Aorta (tissue), 5 donors: Measurements from ENCODE around the gene CILP2. TPM values are rescaled to one million over a fixed set of nuclear protein-coding genes. Genes with fewer than 3 reads are reported as not detected.

Source experiments
- ATAC-seq: fragments of 200-7000 bp; cut with Tn5 transposase; one replicate; pipeline ENCODE4 v1.9.1; 2022; ENCODE audit warnings: moderate library complexity; ENCODE audit not compliant: low FRiP score
- DNase-seq, 2 donors: peaks; one replicate each; pipeline ENCODE4 v3.0.0-alpha.2; 2020
- H3K27ac ChIP-seq, 2 donors: one replicate each; pipeline ENCODE4 v1.5.1; 2013; ENCODE audit warnings: low read length in 2 of 2, mild to moderate bottlenecking in 2 of 2, moderate library complexity in 2 of 2, control low read depth in 1 of 2, inconsistent platforms in 1 of 2, low read depth in 1 of 2
- H3K27me3 ChIP-seq, 2 donors: one replicate each; pipeline ENCODE4 v1.6.1; 2013; ENCODE audit warnings: control low read depth in 1 of 2, low read length in 1 of 2, mild to moderate bottlenecking in 1 of 2, moderate library complexity in 1 of 2; ENCODE audit not compliant: insufficient read depth in 2 of 2, control insufficient read depth in 1 of 2
- H3K36me3 ChIP-seq, 2 donors: one replicate each; pipeline ENCODE4 v1.6.1; 2013; ENCODE audit warnings: control low read depth in 1 of 2, low read length in 1 of 2, mild to moderate bottlenecking in 1 of 2; ENCODE audit not compliant: insufficient read depth in 2 of 2, control insufficient read depth in 1 of 2
- H3K4me1 ChIP-seq, 2 donors: one replicate each; pipeline ENCODE4 v1.6.1; 2013; ENCODE audit warnings: low read length in 2 of 2, control low read depth in 1 of 2, mild to moderate bottlenecking in 1 of 2, moderate library complexity in 1 of 2; ENCODE audit not compliant: insufficient read depth in 2 of 2, control insufficient read depth in 1 of 2
- H3K4me3 ChIP-seq, 2 donors: one replicate each; pipeline ENCODE4 v1.5.1; 2013; ENCODE audit warnings: low read length in 2 of 2, control low read depth in 1 of 2, mild to moderate bottlenecking in 1 of 2
- H3K9me3 ChIP-seq: one replicate; pipeline ENCODE4 v1.6.1; 2013; ENCODE audit warnings: mild to moderate bottlenecking, low read length; ENCODE audit not compliant: control insufficient read depth
- WGBS, 2 donors: extraction: QIAGEN DNeasy Blood & Tissue Kit; methylation state at CpG; one replicate each; pipeline ENCODE4 v1.1.7; 2013; 5-methylcytosine and 5-hydroxymethylcytosine counted together
- intact Hi-C, 2 donors: fragments of 100-400 bp; cut with DNase I; formaldehyde crosslinking; loops; one replicate each; pipeline versions ENCODE4 v1.14.2 to v1.15.0; 2022
- polyA plus RNA-seq, 2 donors: library from polyadenylated mRNA; stranded (reverse); fragments of 200-250 nt; gene quantifications; one replicate each; pipeline ENCODE4 v1.2.3, GENCODE V29; 2013
- total RNA-seq, 2 donors: library from RNA; stranded (reverse); fragmentation: NEBNext Ultra II Directional; extraction: Animal tissue kit (Norgen Biotek cat#: 25700); gene quantifications; one replicate each; pipeline ENCODE4 v1.2.1, GENCODE V29; 2021
- donor health status: healthy with polysubstance abuse.
- donor health status: Bipolar disorder and iron deficiency.
- donor health status: DM: no; HTN: no; CAD: no.
- donor health status: DM: no; HTN: no; CAD: no.
- donor health status: DM: yes; HTN: yes; CAD: no.

Gene CILP2
- total and polyA plus RNA-seq, 4 donors: 0.13 to 4.2 (median 0.36) TPM; not detected in 1

DNA sequence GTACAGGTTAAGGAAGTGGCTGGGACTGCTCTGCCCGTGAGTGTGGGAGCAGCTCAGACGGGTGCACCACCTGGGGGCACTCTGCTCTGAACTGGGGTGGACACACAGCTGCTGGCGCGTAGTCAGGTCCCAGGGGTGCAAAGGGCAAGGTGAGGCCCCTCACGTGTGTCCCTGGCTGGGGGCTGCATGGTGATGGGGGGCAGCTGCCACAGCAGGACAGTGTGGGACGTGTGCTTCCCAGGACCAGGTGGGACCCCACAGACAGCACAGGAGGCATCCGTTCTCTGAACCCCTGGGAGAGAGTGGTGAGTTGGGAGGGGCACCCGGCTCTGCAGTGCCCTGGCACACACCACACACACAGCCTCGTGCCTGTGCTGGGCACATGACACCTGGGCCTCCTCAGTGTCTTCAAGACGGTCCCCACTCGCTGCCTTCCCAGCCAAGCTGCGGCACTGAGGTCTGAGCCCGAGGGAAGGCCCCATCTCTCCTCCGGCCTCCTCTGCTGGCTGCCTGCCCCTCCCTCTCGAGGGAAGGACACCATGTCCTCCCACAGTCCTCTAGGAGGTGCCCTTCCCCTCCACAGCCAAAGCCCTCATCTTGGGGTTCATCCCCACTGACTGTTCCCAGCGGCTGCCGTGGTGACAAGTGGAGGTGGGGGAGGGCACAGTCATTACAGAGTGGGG lies 24.7 kb downstream of the CILP2 start:
- DNase-seq (no peak), ATAC-seq (peak; percentile 19)
- H3K4me1 ChIP-seq: no peaks in the 10 kb centered on the region
- H3K9me3 ChIP-seq: no peaks in the 10 kb centered on the region
- no peaks in the 10 kb centered on the region for H3K36me3 ChIP-seq
- H3K27me3 ChIP-seq: no peaks in the 10 kb centered on the region
- 78 to 83% methylated on average over 17 of the region's 17 CpGs for WGBS, 2 donors
- intact Hi-C loops: no loop called here
- H3K27ac ChIP-seq: no peak overlapping the region
- H3K4me3 ChIP-seq: no peak overlapping the region

GRCh38 chr19:19563348-19563848 lies 25.3 kb downstream of the CILP2 start:
- Histone ChIP-seq H3K4me1 (no peaks in the 10 kb centered on the region), H3K4me3 (no peak overlapping the region), H3K27ac (no peak overlapping the region), H3K36me3 (no peaks in the 10 kb centered on the region), H3K27me3 (no peaks in the 10 kb centered on the region), H3K9me3 (no peaks in the 10 kb centered on the region)
- DNase-seq: no peak
- intact Hi-C loops: no loop called here
- WGBS, 2 donors: 91% methylated on average over 15 to 17 of the region's 17 CpGs
- no peak for ATAC-seq

DNA sequence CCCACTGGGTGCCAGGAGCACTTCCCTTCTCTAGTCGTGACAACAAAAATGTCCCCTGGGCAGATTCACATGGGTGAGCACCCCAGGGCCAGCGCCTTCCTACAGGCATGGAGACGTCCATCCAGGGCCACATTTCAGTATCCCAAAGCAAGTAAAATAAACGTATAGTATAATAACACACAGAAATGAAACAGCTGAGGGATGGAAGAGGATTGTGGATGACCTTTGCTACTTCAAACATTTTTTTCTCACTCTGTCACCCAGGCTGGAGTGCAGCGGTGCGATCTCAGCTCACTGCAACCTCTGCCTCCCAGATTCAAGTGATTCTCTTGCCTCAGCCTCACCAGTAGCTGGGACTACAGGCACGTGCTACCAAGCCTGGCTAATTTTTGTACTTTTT lies 28.2 kb downstream of the CILP2 start:
- ATAC-seq: no peak
- DNase-seq: no peak
- Histone ChIP-seq H3K4me3 (no peak overlapping the region), H3K36me3 (no peaks in the 10 kb centered on the region), H3K4me1 (no peaks in the 10 kb centered on the region), H3K27me3 (no peaks in the 10 kb centered on the region), H3K27ac (no peak overlapping the region), H3K9me3 (no peaks in the 10 kb centered on the region)
- WGBS, 2 donors: 70 to 79% methylated on average over 7 of the region's 7 CpGs
- intact Hi-C loops: no loop called here

DNA sequence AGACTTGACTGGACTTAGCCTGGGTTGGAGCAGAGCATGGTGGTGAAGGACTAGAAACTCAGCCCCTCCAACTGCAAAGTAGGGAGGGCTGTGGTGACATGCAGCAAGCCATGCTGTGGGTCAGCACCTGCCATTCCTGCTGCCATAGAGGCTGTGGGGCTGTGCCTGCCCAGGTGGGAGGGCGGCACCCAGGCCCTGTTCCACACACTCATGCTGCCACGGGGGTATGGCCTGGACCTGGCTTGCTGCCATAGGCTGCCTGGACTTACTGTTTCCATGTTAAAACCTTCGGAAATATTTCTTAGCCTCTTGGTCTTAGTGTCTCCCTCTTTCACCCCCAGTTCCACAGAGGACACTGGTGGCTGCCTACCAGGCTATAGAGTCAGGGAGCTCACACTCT lies 29.3 kb downstream of the CILP2 start:
- intact Hi-C loops: no loop called here
- ATAC-seq (no peak), DNase-seq (no peak)
- Histone ChIP-seq H3K27me3 (no peaks in the 10 kb centered on the region), H3K36me3 (no peaks in the 10 kb centered on the region), H3K4me1 (no peaks in the 10 kb centered on the region), H3K27ac (no peak overlapping the region), H3K9me3 (no peaks in the 10 kb centered on the region), H3K4me3 (no peak overlapping the region)
- WGBS, 2 donors: 75 to 87% methylated on average over 3 of the region's 3 CpGs

DNA sequence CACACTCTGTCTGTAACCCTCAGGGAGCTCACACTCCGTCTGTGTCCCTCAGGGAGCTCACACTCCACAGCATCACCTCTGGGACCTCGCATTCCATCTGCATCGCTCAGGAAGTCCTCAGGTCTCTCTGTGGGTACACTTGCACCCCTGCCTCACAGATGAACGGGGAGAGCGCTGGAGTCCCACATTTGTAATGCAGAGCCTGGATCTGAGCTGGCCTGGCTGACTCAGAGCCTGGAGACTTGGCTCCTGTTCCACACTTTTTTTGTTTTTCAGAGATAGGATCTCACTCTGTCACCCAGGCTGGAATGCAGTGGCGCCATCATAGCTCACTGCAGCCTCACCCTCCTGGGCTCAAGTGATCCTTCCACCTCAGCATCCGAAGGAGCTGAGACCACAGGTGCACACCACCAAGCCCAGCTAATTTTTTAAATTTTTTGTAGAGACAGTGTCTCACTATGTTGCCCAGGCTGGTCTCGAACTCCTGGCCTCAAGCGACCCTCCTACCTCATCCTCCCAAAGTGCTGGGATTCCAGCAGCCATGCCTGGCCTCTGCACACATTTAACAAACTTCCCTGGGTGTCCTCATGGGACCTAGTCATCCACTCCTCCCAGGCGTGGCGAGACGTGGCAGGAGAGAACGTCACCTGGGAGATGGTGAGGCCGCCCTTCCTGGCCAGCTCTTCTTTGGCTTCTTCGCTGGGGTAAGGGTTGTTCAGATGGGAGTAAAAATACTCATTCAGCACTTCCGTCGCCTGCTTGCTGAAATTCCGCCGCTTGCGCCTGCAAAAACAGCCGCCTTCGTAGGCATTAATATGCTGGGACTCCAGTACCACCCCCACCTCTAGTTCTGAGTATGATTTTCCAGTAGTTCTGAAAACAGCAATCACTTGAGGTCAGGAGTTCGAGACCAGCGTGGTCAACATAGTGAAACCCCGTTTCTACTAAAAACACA lies 31.0 kb downstream of the CILP2 start:
- Histone ChIP-seq H3K4me3 (no peak overlapping the region), H3K27ac (no peak overlapping the region), H3K9me3 (no peaks in the 10 kb centered on the region), H3K4me1 (no peaks in the 10 kb centered on the region), H3K27me3 (no peaks in the 10 kb centered on the region), H3K36me3 (no peaks in the 10 kb centered on the region)
- intact Hi-C loops: no loop called here
- ATAC-seq (no peak), DNase-seq (no peak)
- whole genome bisulfite sequencing, 2 donors: 91 to 95% methylated on average over 25 of the region's 25 CpGs

DNA sequence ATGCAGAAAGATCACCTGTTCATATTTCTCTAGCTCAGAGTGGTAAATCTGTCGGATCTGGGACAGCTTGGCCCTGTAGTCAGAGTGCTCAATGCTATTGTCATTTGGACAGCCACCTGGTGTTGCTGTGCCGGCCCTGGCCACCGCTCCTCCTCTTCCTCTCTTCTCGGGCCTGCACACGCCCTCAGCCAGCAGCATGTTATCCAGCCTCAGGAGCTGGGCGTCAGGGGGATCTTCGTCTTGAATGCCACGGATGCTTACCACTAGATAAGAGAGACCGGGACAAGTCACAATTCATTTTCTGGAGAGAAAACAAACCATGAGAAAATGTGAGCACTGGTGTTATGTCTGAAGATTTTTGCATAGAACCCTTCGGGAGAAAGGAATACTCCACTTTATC lies 32.5 kb downstream of the CILP2 start:
- DNase-seq (no peak), ATAC-seq (no peak)
- WGBS, 2 donors: 84 to 86% methylated on average over 10 of the region's 10 CpGs
- Histone ChIP-seq H3K36me3 (no peaks in the 10 kb centered on the region), H3K27me3 (no peaks in the 10 kb centered on the region), H3K9me3 (no peaks in the 10 kb centered on the region), H3K4me1 (no peaks in the 10 kb centered on the region), H3K27ac (no peak overlapping the region), H3K4me3 (no peak overlapping the region)
- intact Hi-C loops: no loop called here

- H3K9me3 ChIP-seq: no peaks in the 10 kb centered on the region
- intact Hi-C loops: no loop called here
- H3K27ac ChIP-seq: no peak overlapping the region
- ATAC-seq (no peak), DNase-seq (no peak)
- H3K4me1 ChIP-seq: no peaks in the 10 kb centered on the region
- H3K27me3 ChIP-seq: no peaks in the 10 kb centered on the region
- no peaks in the 10 kb centered on the region for H3K36me3 ChIP-seq
- H3K4me3 ChIP-seq: no peak overlapping the region
- 89 to 92% methylated on average over 11 of the region's 11 CpGs for WGBS, 2 donors
Measured at GRCh38 chr19:19571071-19571786, 33.2 kb downstream of the CILP2 start.

GRCh38 chr19:19575411-19575810 lies 37.3 kb downstream of the CILP2 start:
- H3K4me3 ChIP-seq: no peak overlapping the region
- H3K36me3 ChIP-seq: no peaks in the 10 kb centered on the region
- intact Hi-C loops: no loop called here
- H3K27me3 ChIP-seq: no peaks in the 10 kb centered on the region
- no peak for DNase-seq
- H3K27ac ChIP-seq: no peak overlapping the region
- no peaks in the 10 kb centered on the region for H3K9me3 ChIP-seq
- ATAC-seq: no peak
- H3K4me1 ChIP-seq: no peaks in the 10 kb centered on the region
- 76 to 80% methylated on average over 6 of the region's 6 CpGs for WGBS, 2 donors
